H9 (cell line): Measurements from ENCODE around the gene DPY30. TPM values are rescaled to one million over a fixed set of nuclear protein-coding genes. Genes with fewer than 3 reads are reported as not detected.

Experiments used
- DNase-seq: peaks from one replicate; pipeline ENCODE4 v3.0.0-alpha.2; 2017
- H2AFZ ChIP-seq: one replicate; pipeline ENCODE4 v1.6.1; 2013; ENCODE audit warnings: mild to moderate bottlenecking, low read length, control low read depth, moderate library complexity
- H2AK5ac ChIP-seq: 2 replicates; pipeline ENCODE4 v1.6.1; 2013; ENCODE audit warnings: low read length, control low read depth, mixed read lengths; ENCODE audit not compliant: insufficient read length
- H2BK120ac ChIP-seq: one replicate; pipeline ENCODE4 v1.6.1; 2013; ENCODE audit warnings: low read depth, mild to moderate bottlenecking, low read length, control low read depth, inconsistent platforms; ENCODE audit not compliant: poor library complexity, severe bottlenecking
- H2BK12ac ChIP-seq: 2 replicates; pipeline ENCODE4 v1.6.1; 2013; ENCODE audit warnings: low read length, control low read depth, mixed read lengths, low read depth; ENCODE audit not compliant: insufficient read length
- H2BK15ac ChIP-seq: 2 replicates; pipeline ENCODE4 v1.6.1; 2013; ENCODE audit warnings: low read depth, low read length, control low read depth
- H2BK20ac ChIP-seq: one replicate; pipeline ENCODE4 v1.6.1; 2013; ENCODE audit warnings: low read depth, mild to moderate bottlenecking, low read length, control low read depth, inconsistent platforms; ENCODE audit not compliant: poor library complexity, severe bottlenecking
- H2BK5ac ChIP-seq: 2 replicates; pipeline ENCODE4 v1.6.1; 2013; ENCODE audit warnings: low read length, control low read depth, mixed read lengths; ENCODE audit not compliant: insufficient read length
- H3K14ac ChIP-seq: 2 replicates; pipeline ENCODE4 v1.6.1; 2013; ENCODE audit warnings: low read length, control low read depth; ENCODE audit not compliant: insufficient read depth
- H3K18ac ChIP-seq: 2 replicates; pipeline ENCODE4 v1.6.1; 2013; ENCODE audit warnings: low read depth, mild to moderate bottlenecking, mixed read lengths, low read length, control low read depth; ENCODE audit not compliant: insufficient read length
- H3K23ac ChIP-seq: 2 replicates; pipeline ENCODE4 v1.6.1; 2013; ENCODE audit warnings: low read length, control low read depth, mixed read lengths, low read depth; ENCODE audit not compliant: insufficient read length
- H3K23me2 ChIP-seq: 2 replicates; pipeline ENCODE4 v1.6.1; 2013; ENCODE audit warnings: low read depth, mild to moderate bottlenecking, mixed read lengths, low read length, control low read depth; ENCODE audit not compliant: insufficient read length, poor library complexity, severe bottlenecking
- H3K27ac ChIP-seq: 2 replicates; pipeline ENCODE4 v1.5.1; 2013; ENCODE audit warnings: low read length, control low read depth, mixed read lengths, low read depth; ENCODE audit not compliant: insufficient read length
- H3K27me3 ChIP-seq: 2 replicates; pipeline ENCODE4 v1.6.1; 2013; ENCODE audit warnings: low read length, control low read depth, inconsistent platforms; ENCODE audit not compliant: insufficient read depth
- H3K4ac ChIP-seq: 2 replicates; pipeline ENCODE4 v1.6.1; 2013; ENCODE audit warnings: low read depth, mild to moderate bottlenecking, control low read depth, inconsistent platforms, low read length, moderate library complexity
- H3K4me1 ChIP-seq: 2 replicates; pipeline ENCODE4 v1.6.1; 2013; ENCODE audit warnings: low read length, control low read depth, inconsistent platforms; ENCODE audit not compliant: insufficient read depth
- H3K4me2 ChIP-seq: 2 replicates; pipeline ENCODE4 v1.6.1; 2013; ENCODE audit warnings: low read length, control low read depth, mixed read lengths; ENCODE audit not compliant: insufficient read length, insufficient read depth
- H3K56ac ChIP-seq: 2 replicates; pipeline ENCODE4 v1.6.1; 2013; ENCODE audit warnings: low read depth, mild to moderate bottlenecking, mixed read lengths, low read length, control low read depth; ENCODE audit not compliant: insufficient read length
- H3K79me1 ChIP-seq: 2 replicates; pipeline ENCODE4 v1.6.1; 2013; ENCODE audit warnings: low read depth, mild to moderate bottlenecking, moderate library complexity, low read length, control low read depth, inconsistent platforms; ENCODE audit not compliant: insufficient read depth, poor library complexity, severe bottlenecking
- H3K79me2 ChIP-seq: 2 replicates; pipeline ENCODE4 v1.6.1; 2013; ENCODE audit warnings: low read length, control low read depth, inconsistent platforms; ENCODE audit not compliant: insufficient read depth
- H3K9ac ChIP-seq: 2 replicates; pipeline ENCODE4 v1.6.1; 2013; ENCODE audit warnings: low read length, control low read depth, mixed read lengths; ENCODE audit not compliant: insufficient read length; ENCODE audit errors: extremely low read depth
- H3K9me3 ChIP-seq: one replicate; pipeline ENCODE4 v1.6.1; 2013; ENCODE audit warnings: low read depth, low read length, inconsistent platforms; ENCODE audit not compliant: control insufficient read depth
- H3T11ph ChIP-seq: one replicate; pipeline ENCODE4 v1.6.1; 2013; ENCODE audit warnings: mild to moderate bottlenecking, low read length, control low read depth, inconsistent platforms
- H4K20me1 ChIP-seq: one replicate; pipeline ENCODE4 v1.6.1; 2013; ENCODE audit not compliant: control insufficient read depth, insufficient read length, insufficient read depth
- H4K5ac ChIP-seq: 2 replicates; pipeline ENCODE4 v1.6.1; 2013; ENCODE audit warnings: low read depth, mild to moderate bottlenecking, mixed read lengths, low read length, control low read depth; ENCODE audit not compliant: insufficient read length
- H4K8ac ChIP-seq: replicated peaks from 2 replicates; pipeline ENCODE4 v1.6.1; 2013; ENCODE audit warnings: low read length, control low read depth, mixed read lengths, low read depth; ENCODE audit not compliant: insufficient read length
- H4K91ac ChIP-seq: 2 replicates; pipeline ENCODE4 v1.6.1; 2013; ENCODE audit warnings: low read depth, mild to moderate bottlenecking, moderate library complexity, mixed read lengths, low read length, control low read depth; ENCODE audit not compliant: insufficient read length
- H3K27ac Mint-ChIP-seq, 3 experiments: 2 replicates in 2 of 3; 3 replicates in 1 of 3; pipeline ENCODE4 v1.8.0; 2020 to 2021; ENCODE audit warnings: mixed read lengths in 3 of 3, mild to moderate bottlenecking in 1 of 3, moderate library complexity in 1 of 3
- H3K27me3 Mint-ChIP-seq: 2 replicates; pipeline ENCODE4 v1.8.0; 2021; ENCODE audit warnings: low read depth, mild to moderate bottlenecking, moderate library complexity, mixed read lengths
- H3K36me3 Mint-ChIP-seq, 3 experiments: 2 replicates in 2 of 3; 3 replicates in 1 of 3; pipeline ENCODE4 v1.8.0; 2020 to 2021; ENCODE audit warnings: low read depth in 3 of 3, mixed read lengths in 3 of 3; ENCODE audit not compliant: insufficient read depth in 1 of 3
- H3K4me1 Mint-ChIP-seq, 2 experiments: 2 replicates each; pipeline ENCODE4 v1.8.0; 2020; ENCODE audit warnings: mixed read lengths in 2 of 2
- H3K4me3 Mint-ChIP-seq, 2 experiments: 2 replicates in 1 of 2; 3 replicates in 1 of 2; pipeline ENCODE4 v1.8.0; 2020 to 2021; ENCODE audit warnings: mild to moderate bottlenecking in 2 of 2, mixed read lengths in 2 of 2, moderate library complexity in 1 of 2
- H3K9me3 Mint-ChIP-seq, 2 experiments: 2 replicates in 1 of 2; 3 replicates in 1 of 2; pipeline ENCODE4 v1.8.0; 2020; ENCODE audit warnings: mild to moderate bottlenecking in 2 of 2, mixed read lengths in 2 of 2, moderate library complexity in 1 of 2
- CTCF ChIP-seq: fragments of 200-600 bp; sonication (generic); conservative IDR thresholded peaks from 3 replicates; pipeline ENCODE4 v1.8.0; 2021; ENCODE audit warnings: antibody characterized with exemption, mild to moderate bottlenecking
- WGBS: extraction: QIAGEN DNeasy Blood & Tissue Kit; methylation state at CpG from one replicate; pipeline ENCODE4 v1.1.7; 2013; ENCODE audit warnings: missing lambda C conversion rate, low lambda C conversion rate, mixed read lengths; ENCODE audit not compliant: insufficient read length; ENCODE audit errors: extremely low coverage; 5-methylcytosine and 5-hydroxymethylcytosine counted together
- total RNA-seq: library from RNA; stranded (reverse); gene quantifications from 2 replicates; pipeline ENCODE4 v1.2.1, GENCODE V29; 2021

DPY30 gene
- total RNA-seq, 1 experiment from 2014 or later: 148 TPM

GRCh38 chr2:32067549-32067948, 27.9 kb upstream of the DPY30 start:
- Mint-ChIP-seq H3K4me3 (no peak overlapping the region), H3K4me1 (peaks cover 6 to 7% of the 10 kb centered on the region in 2 experiments), H3K27ac (no peak overlapping the region), H3K27me3 (no peaks in the 10 kb centered on the region), H3K36me3 (peaks cover 0 to 17% (median 12%) of the 10 kb centered on the region in 3 experiments; a peak in 6 of 7 replicates), H3K9me3 (no peaks in the 10 kb centered on the region)
- no peak overlapping the region for H3K18ac ChIP-seq
- H3K27me3 ChIP-seq: no peaks in the 10 kb centered on the region
- H4K20me1 ChIP-seq: no peaks in the 10 kb centered on the region
- no peak overlapping the region for H3K14ac ChIP-seq
- no peak overlapping the region for H2BK5ac ChIP-seq
- no peak overlapping the region for H2BK20ac ChIP-seq
- H3K4me2 ChIP-seq: no peak overlapping the region
- H3K9me3 ChIP-seq: no peaks in the 10 kb centered on the region
- H2BK12ac ChIP-seq: no peak overlapping the region
- peaks cover 3% of the 10 kb centered on the region for H3K23me2 ChIP-seq
- H3T11ph ChIP-seq: no peak overlapping the region
- no peak overlapping the region for H4K91ac ChIP-seq
- H4K8ac ChIP-seq: no peak overlapping the region
- no CpG with 5 or more reads among the region's 2 CpGs for WGBS
- no peaks in the 10 kb centered on the region for H3K4me1 ChIP-seq
- H3K79me2 ChIP-seq: no peaks in the 10 kb centered on the region; the same call in 1 of the 2 replicates
- H3K79me1 ChIP-seq: peaks cover 5% of the 10 kb centered on the region
- no peak overlapping the region for H3K56ac ChIP-seq
- no peak overlapping the region for H4K5ac ChIP-seq
- no peak overlapping the region for H2AK5ac ChIP-seq
- no peak overlapping the region for H3K9ac ChIP-seq
- H3K4ac ChIP-seq: no peak overlapping the region
- no peak overlapping the region for H3K27ac ChIP-seq
- no peak for DNase-seq
- H2BK15ac ChIP-seq: no peak overlapping the region
- H3K23ac ChIP-seq: no peak overlapping the region
- no peak overlapping the region for H2AFZ ChIP-seq
- no peak overlapping the region for H2BK120ac ChIP-seq
- TF ChIP-seq CTCF: no peak
